GM12864 (cell line): ENCODE results near the gene MANSC1.
A peak's percentile ranks its signal among the peaks of the same experiment; 100 is the strongest.

Experiments
- DNase-seq: peaks from one replicate; pipeline ENCODE4 v3.0.0-alpha.2; 2011; ENCODE audit warnings: low read depth
- H3K4me3 ChIP-seq: 2 replicates; pipeline ENCODE4 v1.5.1; 2011; ENCODE audit warnings: mild to moderate bottlenecking, low read depth, low read length, control low read depth
- CTCF ChIP-seq: IDR thresholded peaks from 2 replicates; pipeline ENCODE4 v1.5.1; 2011; ENCODE audit warnings: low read depth, mild to moderate bottlenecking, moderate library complexity, low read length, control low read depth, inconsistent platforms; ENCODE audit errors: missing control alignments

The MANSC1 gene

GRCh38 chr12:12334367-12335040 is 15.5 kb downstream of the MANSC1 start:
- H3K4me3 ChIP-seq, result no peak overlapping the region
- DNase-seq, result no peak
- peak; percentile 83 for TF ChIP-seq CTCF

GRCh38 chr12:12333407-12334366 is 16.4 kb downstream of the MANSC1 start:
- no peak overlapping the region for H3K4me3 ChIP-seq
- DNase-seq, result no peak
- no peak for TF ChIP-seq CTCF

- no peak for TF ChIP-seq CTCF
- no peak for DNase-seq
- no peak overlapping the region for H3K4me3 ChIP-seq
Measured at GRCh38 chr12:12331896-12332295, 18.1 kb downstream of the MANSC1 start.

GRCh38 chr12:12331244-12331771 is 18.7 kb downstream of the MANSC1 start:
- DNase-seq, result no peak

GRCh38 chr12:12327802-12328201 is 22.2 kb downstream of the MANSC1 start:
- peak; percentile 69 for TF ChIP-seq CTCF
- DNase-seq, result peak; percentile 34
- no peak overlapping the region for H3K4me3 ChIP-seq

More at GRCh38 chr12:12331244-12331771, 18.7 kb downstream of the MANSC1 start:
- H3K4me3 ChIP-seq, result no peak overlapping the region
- no peak for TF ChIP-seq CTCF

- H3K4me3 ChIP-seq, result no peak overlapping the region
- no peak for TF ChIP-seq CTCF
- no peak for DNase-seq
Measured at GRCh38 chr12:12326262-12326661, 23.8 kb downstream of the MANSC1 start.
